GM04504 (cell line): ENCODE measurements around the gene CRYGN.

Experiments
- DNase-seq: peaks from one replicate; pipeline ENCODE4 v3.0.0-alpha.2; 2012; ENCODE audit warnings: low read depth

The CRYGN gene

DNA sequence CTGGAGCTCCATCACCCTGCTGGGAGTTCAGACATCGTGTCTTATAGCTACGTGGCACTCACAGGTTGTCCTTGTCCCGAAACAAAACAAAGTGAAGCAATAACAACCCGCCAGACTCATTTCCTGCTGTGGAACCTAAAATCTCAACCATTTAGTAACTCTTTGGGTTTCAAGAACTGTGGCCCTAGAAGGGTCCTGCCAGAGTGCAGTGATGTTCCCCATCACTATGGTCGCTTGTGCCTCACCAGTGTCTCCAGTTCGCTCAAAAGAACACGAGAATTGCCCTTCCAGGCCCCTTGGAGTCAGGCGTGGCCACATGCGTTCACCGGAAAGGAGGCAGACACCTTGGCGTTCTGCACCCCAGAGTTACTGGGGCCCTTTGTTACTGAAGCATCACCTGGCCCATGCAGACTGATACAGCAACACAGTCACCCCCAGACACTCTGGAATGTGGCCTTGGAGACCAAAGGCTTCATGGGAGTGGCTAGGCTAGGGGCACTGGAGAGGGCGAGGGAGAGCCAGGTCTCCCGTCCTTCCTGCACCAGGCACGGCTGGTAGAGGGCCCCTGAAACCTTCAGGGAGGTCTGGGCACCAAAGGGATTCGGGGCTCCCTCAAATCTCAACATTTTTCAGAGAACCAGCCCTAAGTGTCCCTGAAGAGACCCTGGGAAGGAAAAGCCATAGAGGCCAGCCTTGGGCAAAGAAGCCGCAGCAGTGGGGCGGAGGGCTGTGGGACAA lies 908 bp downstream of the CRYGN start:
- no peak for DNase-seq

DNA sequence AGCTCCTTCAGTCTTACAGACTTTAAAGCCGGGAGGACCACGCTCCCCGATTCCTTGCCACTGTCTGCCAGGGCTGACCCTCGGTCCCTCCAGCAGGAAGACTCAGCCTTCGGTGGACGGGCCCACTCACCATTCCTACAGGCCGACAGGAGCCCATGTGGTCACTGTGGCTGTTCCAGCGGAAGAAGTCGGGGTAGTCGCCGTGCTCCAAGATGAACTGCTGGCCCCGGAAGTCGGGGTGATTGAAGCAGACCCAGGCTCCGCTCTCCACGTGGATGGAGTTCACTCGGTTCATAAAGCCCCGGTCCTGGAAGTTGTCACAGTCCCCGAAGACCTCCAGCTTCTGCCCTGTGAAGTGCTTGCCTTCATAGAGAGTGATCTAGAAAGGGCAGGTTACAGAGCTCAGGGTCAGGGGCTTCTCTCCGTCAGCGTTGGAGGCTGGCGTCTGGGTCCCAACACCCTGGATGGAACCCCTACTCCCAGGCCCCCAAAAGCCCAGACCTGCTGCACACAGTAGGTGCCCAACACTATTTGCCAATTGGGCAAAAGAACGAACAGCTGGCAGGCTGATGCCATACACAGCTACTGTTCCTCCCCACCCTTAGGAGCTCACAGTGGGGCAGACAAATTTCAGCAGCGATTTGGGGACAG lies 1.9 kb downstream of the CRYGN start:
- no peak for DNase-seq

DNA sequence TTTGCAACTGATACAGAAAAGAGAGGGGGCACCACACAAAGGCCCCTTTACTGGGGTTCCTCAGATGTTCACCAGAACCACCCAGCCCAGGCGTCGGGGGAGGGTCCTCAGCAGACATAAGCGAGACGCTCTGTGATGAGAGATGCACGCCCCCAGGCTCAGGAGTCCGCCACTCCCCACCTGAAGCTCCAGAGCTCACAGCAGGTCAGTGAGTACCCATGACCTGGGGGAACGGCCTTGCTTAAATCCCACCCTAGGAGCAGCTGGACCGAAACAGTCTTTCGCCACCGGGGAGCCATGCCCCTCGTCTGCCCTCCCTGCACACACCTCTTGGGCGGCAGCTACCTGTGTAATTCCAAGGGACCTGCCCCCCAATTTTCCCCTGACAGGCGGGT lies 2.8 kb downstream of the CRYGN start:
- DNase-seq: no peak

DNA sequence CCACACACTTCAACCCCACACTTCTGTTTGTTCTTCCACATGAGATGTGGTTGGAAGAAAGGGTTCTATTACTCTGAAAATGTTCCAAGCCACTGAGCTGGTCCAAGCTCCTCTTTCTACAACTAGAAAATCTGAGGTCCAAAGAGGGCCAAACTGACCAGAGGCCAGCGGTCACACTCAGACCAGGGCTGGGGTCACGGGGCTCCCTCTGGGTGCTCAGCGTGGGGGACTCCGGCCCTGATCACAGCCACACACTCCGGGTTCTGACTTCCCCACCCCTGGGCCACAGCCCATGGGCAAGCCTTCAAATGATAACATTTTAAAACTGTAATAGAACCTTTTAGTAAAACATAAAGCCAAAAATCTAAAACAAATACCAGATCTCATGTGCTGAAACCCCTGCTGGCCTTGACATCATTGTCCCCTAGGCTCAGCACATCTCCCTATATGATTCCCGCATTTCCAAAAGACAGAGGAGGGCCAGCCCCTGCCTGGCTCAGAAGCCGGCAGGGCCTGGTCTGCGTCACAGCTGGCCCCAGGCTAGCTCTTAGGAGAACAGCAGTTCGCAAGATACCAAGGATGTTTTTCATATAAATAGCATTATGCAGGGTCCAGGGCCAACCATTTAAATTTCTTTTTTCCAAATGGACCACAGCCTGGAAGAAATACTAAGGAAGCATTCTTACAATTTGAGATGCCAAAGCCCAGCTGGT lies 3.3 kb downstream of the CRYGN start:
- DNase-seq: no peak

DNA sequence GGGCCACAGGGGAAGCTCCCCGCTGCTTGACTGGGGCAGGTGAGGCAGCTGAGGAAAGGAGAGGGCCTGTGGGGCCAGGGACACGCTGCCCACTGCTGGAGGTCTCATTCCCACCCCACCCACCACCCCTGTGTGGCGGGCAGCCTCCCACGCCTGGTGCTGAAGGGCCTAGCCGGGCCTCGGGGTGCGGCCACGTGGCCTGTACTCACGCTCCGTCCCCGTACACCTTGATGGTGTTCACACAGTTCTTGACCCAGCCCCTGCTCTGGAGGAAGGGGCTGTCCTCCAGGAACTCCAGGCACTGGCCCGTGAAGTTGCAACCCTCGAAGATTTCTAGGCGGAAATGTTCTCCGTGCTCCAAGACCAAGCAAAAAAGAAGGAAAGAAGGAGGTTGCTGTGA lies 4.0 kb downstream of the CRYGN start:
- DNase-seq: no peak

DNA sequence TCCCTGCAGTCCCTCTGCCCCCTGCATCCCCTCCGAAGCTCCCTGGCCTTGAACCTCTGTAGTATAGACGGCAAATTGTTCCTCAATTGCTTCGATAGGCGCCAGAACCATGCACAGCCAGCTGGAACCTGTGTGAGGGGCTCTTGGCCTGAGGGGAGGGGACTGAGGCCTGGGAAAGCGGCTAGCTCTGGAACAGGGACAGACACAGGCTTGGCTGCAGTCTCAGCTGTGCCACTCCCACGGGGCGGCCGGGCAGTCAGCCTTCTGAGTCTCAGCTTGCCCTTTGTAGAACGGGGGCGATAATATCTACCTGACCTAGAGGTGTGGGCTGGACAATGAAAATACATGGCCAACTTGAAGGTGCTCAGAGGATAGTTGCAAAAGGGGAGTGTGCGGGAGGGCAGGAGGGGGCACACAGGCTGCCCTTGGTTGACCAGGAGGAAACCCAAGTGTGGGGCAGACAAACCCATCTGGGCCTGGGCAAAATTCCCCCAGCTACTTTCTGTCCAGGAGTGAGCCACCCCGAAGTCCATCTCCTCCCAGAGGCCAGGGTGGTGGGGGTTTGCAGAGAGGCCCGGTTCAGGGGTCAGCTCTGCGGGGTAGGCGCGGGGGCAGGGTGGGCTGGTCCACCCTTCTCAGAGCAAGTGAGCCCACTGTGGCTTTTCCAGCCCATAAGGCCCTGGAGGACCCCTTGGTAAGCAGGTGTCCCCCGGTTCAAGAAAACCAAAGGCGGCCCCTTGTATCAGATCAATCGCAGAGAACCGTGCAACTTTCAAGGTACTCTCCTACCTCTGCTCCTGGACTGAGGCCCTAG lies 4.6 kb downstream of the CRYGN start:
- no peak for DNase-seq

DNA sequence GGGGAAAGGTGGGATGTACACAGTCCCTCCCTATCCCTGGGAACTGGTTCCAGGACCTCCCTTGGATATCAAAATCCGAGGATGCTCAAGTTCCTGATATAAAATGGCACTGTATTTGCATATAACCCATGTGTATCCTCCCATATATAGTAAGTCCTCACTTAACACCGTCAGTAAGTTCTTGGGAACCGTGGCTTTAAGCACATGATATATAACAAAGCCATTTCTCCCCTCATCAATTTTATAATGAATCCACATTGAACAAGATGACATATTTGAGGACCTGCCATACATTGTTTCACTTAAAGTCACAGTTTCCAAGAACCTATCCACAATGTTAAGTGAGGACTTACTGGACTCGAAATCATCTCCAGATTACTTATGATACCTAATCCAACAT lies 5.4 kb downstream of the CRYGN start:
- DNase-seq: no peak

DNA sequence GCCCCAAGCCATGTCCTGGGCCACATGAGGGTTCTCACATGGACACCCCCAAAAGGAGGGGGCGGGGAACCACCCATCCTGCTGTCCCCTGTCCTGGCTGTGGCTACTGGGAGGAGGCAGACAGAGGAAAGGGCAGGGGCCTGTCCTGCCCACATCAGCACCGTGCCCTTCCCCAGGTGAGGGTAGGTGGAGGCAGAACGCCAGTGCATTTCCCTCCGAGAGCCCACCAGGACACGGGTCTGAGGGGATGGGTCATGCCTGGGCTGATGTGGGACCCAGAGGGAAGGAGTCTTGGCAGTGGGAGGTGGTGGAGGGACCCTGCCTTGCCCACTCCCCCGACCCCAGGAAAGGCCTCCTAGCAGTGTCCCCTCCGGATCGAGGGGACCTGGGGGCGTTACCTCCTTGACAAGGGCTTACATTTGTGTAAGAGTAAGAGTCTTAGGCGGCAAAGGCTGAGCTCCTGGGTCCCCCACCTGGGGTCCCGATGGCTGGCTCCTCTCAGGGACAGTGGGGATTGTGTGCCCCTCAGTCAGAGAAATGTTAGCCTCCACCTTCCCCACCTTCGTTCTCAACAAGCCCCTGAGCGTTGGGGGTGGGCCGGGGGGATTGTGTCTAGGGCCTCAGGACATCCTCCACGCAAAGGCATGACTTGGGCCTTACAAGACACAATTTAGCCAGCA lies 6.1 kb downstream of the CRYGN start:
- no peak for DNase-seq

DNA sequence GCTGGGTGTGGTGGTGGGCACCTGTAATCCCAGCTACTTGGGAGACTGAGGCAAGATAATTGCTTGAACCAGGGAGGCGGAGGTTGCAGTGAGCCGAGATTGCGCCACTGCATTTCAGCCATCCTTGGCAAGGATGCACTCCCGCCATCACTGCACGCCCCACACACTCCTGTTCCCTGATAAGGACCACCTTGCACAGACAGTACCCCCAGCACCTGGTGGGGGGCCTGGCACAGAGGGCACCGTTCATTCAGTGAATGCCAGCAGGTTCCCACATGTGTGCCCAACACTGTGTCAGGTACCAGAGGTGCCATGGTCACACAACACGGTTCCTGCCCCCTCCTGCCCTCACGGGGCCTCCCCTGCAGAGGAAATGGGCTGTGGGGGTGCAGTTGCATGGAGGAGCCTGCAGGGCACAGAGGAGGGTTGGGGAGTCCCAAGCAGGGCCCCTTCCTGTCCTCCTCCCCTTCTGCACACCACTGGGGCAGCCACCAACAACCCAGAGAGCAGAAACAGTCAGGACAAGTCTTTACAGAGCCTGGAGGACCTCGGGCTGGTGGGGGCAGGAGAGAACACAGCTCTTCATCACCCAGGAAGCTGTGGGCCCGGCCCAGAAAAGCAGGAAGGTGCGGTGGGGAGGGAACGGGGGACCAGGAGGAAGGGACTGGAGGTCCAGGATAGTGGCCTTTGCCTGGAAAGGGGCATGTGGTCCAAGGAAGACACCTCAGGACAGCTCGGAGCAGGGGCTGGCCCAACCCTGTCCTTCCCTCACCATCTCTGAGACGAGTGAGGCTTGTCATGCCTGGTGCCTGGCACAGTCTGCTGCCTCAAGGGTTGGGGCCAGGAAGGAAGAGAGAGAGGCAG lies 7.1 kb downstream of the CRYGN start:
- DNase-seq: no peak

DNA sequence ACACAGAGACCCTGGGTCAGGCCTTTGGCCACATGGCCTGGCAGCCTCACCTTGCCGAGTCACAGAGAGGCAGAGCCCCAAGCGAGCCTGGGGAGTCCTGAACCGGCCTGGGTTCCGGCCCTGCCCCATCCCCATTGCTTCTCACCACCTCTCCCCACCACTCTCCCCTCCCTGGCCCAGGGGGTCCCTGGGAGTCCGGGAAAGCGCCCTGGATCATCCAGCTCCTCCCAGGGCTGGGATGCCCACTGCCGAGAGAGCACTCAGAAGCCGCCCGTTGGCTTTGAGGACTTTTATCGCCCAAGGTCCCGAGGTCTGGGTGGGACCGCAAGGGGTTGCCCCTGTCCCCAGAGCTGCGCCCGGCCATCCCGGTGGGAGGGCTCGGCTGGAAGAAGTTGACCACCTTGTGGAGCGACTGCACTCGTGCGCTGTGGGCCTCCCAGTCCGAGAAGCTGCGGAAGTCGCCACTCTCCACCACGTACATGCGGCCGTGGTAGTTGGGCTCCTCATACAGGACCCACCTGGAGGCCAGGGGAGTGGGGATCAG lies 8.1 kb downstream of the CRYGN start:
- DNase-seq: no peak

DNA sequence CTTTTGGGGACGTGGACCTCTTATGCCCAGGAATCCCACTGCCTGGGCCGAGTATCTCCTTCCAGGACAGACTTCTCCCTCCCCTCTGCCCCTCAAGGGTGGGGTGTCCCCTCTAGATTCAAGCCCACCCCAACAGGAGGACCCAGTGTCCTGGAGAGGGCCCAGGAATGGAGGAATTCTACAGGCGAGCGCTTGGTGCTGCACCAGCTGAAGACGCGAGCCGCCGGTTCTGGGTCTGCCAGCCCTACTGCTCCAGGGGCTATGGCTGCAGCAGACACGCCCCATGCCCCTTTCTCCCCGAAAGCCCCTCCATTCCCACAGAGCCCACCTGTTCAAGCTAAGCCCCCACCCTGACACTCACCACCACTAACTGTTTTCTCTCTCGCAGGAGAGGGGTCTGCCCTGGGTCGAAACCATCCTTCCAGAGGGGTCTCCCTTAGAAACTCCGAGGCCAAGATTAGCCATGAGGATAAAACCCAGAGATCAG lies 8.6 kb downstream of the CRYGN start:
- no peak for DNase-seq

DNA sequence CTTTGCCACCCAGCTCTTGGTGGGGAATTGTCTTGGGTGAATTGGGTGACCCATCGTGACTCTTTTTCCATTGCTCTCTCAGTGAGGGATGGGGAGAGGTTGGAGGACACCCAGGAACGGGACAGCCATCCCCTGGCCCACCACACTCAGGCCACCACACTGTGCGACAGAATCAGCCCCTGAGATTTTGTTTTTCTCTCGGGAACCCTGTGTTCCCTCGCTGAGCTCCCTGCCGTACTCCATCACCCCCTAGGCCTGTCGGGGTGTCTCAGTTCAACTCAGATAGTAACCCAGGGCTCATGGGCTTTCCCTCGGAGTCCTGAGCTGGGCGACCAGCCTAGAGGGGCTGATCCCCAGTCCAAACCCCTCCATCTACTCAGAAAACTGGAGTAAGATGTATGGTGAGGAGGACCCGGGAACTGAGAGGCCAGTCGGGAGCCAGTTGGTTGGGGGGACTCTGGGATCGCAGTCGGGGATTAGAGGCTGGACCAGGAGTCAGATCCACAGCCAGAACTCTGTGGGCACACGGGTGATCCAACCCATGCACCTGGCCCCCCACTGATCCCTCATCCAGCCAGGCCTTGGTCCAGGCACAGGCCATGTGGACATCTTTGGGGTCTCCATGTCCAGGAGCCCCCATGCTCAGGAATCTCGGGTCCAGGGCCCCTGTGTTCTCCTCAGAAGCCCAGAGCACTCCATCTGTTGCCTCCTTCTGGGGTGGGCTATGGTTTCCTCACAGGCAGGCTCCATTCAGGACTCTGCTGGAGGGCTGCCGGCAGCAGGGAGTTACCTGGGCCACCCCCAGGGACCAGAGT lies 9.3 kb downstream of the CRYGN start:
- DNase-seq: no peak

DNA sequence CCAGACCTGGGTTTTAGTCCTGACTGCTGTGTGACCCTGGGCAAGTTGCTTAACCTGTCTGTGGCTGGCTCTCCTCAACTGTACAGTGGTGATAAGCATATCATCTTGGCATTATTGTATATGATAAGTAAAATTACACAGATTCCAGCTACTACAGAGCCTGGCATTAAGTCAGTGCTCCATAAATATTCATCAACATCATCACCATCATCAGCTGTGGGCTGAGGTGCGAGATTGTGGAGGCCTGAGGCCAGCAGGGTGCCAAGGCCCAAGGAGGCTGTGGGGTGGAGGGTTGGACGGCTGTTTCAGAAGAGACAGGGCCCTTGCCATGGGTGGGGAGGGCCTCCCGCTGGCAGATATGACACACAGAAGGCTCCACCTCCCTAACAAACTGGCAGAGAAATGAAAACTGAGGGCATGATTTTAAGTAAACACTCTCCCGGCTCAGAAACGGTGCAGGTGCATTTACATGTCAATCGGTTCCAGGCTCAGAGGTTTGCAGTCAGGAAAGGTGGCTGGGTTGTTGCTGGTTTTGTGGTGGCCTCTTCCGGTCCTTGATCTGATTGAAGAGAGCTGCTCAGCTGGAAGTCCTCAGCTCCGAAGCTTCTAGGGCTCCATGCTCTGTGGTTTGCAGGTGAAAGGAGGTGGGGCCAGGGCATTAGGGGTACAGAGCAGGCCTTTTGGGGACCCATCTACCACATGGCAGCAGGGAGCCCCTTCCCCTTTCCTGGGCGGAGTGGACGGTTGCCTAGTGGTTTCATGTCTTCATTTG lies 10.2 kb downstream of the CRYGN start:
- DNase-seq: no peak

DNA sequence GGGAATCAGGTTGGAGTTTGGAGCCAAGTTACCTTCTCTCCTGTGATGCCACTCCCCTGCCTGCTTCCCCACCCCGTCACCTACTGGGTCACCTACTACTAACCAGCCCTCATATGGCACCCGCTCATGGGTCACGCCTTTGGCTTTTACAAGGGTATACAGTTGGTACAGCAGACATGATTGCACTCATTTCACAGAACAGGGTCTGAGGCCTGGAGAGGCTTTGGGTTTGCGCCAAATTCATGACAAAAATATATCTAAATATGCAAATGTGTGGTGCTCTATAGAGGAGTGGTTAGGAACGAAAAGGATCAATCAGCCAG lies 10.7 kb downstream of the CRYGN start:
- DNase-seq: no peak

DNA sequence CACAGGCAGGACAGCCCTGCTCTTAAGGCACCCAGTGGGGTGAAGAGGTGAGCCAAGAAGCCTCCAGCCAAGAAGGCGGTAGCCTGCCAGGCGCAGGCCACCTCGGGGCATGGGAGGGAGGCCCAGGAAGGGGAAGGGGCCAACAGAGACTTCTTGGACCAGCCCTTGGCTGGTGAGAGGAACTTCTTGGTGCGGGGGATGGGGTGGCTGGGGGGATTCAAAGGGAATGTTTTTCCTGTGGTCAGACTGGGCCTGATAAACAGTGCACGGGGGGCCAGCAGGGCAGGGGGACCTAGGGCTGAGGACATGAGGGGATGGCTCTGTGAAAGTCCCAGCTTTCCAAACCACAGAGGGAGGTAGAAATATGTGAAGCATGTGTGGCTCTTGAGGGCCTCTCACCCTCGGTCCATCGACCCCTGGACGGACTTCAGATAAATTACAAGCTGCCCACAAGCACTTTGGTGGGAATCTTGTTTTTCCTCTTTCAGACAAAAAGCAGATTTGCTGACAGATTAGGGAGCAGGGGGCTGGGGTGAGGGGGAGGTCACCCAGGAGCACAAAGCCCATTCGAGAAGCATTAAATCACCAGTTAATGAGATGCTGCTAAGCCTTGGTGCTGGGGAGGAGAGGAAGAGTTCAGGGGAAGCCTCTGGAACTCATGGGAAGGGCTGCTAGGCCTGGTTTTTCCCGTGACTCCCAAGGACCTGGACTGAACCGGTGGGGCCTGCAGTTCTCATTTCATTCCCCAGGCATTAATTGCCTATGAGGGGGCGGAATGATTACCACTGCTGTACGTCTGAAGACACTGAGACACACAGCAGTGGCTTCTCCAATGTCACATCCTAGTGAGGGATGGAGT lies 11.3 kb downstream of the CRYGN start:
- DNase-seq: no peak

DNA sequence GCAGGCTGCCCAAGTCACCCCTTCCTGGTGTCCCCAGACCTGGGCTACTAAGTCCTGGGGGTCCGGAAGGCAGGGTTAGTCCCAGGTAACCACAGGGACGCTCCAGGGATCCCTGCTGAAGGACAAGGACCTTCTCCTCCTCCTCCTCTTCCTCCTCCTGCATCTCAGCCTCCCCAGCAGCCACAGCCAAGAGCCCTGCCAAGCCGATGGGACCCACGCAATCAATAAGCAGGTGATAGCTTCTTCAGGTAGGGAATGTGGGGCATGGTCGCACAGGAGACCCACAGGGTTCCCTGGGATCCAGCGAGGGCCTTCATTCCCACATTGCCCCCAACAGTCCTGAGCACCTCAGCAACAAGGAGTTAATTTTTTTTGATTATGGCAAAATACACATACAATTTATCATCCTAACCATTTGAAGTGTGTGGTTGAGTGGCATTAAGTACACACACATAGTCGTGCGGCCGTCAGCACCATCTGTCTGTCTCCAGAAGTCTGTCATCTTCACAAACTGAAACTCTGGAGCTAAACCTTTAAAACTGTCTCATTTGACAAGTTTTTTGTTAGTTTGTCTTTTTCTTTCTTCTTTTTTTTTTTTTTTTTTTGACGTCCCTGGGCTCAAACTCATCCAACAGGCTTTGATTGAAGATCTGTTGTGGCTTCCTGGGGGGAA lies 12.1 kb downstream of the CRYGN start:
- no peak for DNase-seq

DNA sequence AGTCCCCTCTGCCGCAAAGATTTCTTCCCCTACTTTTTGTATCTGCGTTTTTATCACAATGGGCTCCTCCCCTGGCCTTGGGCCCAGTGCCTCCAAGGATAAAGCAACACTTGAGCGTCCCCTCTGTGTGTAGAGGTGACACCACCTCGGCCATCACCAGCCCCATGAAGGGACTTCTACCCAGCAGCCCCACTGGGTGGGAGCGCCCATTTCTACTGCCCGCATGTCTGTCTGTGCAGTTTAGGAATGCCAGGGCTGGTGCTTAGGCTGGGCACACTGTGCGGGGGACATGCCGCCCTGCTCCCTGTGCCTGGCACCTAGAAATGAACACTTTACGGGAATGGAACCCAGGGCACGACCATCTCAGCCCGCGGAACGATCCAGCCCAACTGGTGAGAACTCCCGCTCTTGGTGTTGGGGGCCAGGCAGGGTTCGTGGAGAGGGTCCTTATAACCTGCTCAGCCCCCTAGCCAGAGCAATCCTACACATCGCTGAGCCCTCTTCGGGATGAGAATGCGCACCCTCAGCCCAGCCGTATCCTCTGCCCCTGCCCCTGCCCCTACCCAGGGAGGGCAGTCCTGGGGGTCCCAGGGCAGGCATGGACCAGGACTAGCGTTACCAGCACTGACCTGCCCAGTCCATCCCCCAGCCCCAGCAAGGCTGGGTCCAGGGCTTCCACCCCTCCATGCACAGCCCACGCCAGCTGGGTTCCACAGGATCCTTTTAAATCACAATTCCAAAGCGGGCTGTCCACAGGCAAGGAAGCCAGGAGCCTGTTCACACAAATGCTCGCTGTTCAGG lies 12.8 kb downstream of the CRYGN start:
- no peak for DNase-seq
